Muscle of back (tissue), 11 donors: ENCODE measurements around the gene TKT. TPM values are rescaled to one million over a fixed set of nuclear protein-coding genes. Genes with fewer than 3 reads are reported as not detected.

Experiments used
- DNase-seq, 3 donors: peaks; one replicate each; pipeline versions ENCODE4 v3.0.0 to v3.0.0-alpha.2; 2013
- polyA plus RNA-seq, 10 donors: library from polyadenylated mRNA; unstranded; fragments of 120-200 nt; gene quantifications; one replicate each; pipeline ENCODE4 v1.2.1, GENCODE V29; 2013; ENCODE audit not compliant: insufficient read length in 10 of 10

Gene TKT
- polyA plus RNA-seq, 10 donors, result 24.1 to 53.9 (median 34.0) TPM

GRCh38 chr3:53226142-53226840 lies 29.5 kb downstream of the TKT start:
- no peak for DNase-seq

GRCh38 chr3:53225651-53226050 lies 30.2 kb downstream of the TKT start:
- DNase-seq, result no peak

DNA sequence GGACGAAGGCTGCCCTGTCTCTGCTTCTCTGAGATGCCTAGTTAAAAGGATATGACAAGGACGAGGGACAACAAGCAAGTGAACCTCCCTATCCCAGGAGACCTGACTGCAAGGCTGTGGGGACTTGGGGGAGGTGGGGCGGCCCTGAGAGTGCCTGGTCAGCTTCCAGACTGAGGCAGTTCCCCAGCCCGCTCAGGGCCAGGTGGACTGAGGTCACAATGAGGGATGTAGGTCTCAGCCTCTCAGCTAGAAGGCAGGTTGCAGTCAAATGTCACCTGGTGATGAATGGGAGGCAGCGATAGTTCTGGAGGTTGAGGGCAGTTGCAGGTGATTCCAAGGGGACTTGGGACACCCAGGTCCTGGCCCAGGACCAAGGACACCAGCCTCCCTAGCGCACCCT lies 30.6 kb downstream of the TKT start:
- no peak for DNase-seq

DNA sequence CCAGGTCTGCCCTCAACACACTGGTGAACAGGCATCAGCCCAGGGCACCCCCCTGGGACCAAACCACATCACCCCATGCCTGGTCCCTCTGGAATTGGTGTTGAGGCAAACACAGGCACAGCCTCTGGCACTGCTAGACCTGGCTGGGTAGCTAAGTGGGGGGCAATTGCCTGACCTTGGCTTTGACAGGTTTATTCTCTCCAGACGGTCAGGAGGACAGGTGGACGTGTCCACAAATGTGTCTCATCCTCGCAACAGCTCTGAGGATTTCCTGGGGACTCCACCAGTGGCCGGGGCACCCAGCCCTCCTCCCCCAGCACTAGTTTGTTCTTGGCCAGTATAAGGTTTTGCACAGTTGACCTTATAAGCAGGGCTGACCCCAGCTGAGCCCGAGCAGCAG lies 31.3 kb downstream of the TKT start:
- DNase-seq, result no peak

GRCh38 chr3:53224026-53224425 lies 31.8 kb downstream of the TKT start:
- DNase-seq, result no peak

- no peak for DNase-seq
Observed at GRCh38 chr3:53223541-53223966, 32.3 kb downstream of the TKT start.

GRCh38 chr3:53223025-53223424 lies 32.8 kb downstream of the TKT start:
- DNase-seq, result no peak

- no peak for DNase-seq
Observed at GRCh38 chr3:53222183-53222901, 33.5 kb downstream of the TKT start.

- no peak for DNase-seq
Observed at GRCh38 chr3:53221827-53222182, 34.0 kb downstream of the TKT start.

DNA sequence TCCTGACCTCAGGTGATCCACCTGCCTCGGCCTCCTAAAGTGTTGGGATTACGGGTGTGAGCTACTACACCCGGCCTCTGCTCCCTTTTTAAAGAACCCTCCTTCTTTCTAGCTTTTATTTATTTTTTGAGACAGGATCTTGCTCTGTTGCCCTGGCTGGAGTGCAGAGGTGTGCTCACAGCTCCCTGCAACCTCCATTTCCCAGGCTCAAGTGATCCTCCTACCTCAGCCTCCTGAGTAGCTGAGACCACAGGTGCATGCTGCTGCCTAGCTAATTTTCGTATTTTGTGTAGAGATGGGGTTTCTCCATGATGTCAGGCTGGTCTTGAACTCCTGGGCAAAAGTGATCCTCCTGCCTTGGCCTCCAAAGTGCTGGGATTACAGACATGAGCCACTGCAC lies 34.5 kb downstream of the TKT start:
- no peak for DNase-seq

- DNase-seq, result peak; percentile 51 to 84 (median 73)
Observed at GRCh38 chr3:53219895-53220483, 35.8 kb downstream of the TKT start.

GRCh38 chr3:53218131-53218530 lies 37.7 kb downstream of the TKT start:
- DNase-seq, result no peak

DNA sequence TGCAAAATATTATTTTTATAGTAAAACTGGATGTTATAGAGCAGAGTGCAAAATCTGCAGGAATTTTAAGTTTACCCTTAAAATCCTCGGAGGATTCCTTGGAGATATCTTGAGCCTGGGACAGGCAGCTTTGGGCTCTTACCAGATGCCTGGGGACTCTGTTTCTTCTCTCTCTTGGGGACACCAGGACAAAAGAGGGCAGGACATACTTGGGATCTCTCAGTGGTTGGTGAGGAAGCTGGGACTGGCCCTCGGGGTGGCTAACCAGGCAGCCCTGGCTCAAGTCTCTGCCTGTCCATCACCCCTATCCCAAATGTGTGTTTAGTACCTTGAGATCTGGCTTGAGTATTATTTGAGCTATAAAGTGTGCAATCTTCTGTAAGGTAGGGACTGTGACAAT lies 38.6 kb downstream of the TKT start:
- DNase-seq, result no peak

- no peak for DNase-seq
Observed at GRCh38 chr3:53216723-53217122, 39.1 kb downstream of the TKT start.

DNA sequence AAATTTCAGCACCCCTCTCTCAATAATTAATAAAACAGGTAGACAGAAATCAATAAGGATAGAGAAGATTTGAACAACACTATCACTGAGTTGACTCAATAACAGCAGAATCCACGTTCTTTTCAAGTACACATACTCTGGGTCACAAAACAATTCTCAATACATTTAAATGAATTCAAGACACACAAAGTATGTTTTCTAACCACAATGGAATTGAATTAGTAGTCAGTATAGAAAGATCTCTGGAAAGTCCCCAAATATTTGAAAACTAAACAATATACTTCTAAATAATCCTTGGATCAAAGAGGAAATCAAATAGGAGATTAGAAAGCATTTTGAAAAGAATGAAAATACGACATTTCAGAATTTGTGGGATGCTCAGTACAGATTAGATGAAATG lies 40.0 kb downstream of the TKT start:
- no peak for DNase-seq

- DNase-seq, result no peak
Observed at GRCh38 chr3:53213276-53213675, 42.5 kb downstream of the TKT start.

- DNase-seq, result no peak
Observed at GRCh38 chr3:53211706-53212702, 43.8 kb downstream of the TKT start.

DNA sequence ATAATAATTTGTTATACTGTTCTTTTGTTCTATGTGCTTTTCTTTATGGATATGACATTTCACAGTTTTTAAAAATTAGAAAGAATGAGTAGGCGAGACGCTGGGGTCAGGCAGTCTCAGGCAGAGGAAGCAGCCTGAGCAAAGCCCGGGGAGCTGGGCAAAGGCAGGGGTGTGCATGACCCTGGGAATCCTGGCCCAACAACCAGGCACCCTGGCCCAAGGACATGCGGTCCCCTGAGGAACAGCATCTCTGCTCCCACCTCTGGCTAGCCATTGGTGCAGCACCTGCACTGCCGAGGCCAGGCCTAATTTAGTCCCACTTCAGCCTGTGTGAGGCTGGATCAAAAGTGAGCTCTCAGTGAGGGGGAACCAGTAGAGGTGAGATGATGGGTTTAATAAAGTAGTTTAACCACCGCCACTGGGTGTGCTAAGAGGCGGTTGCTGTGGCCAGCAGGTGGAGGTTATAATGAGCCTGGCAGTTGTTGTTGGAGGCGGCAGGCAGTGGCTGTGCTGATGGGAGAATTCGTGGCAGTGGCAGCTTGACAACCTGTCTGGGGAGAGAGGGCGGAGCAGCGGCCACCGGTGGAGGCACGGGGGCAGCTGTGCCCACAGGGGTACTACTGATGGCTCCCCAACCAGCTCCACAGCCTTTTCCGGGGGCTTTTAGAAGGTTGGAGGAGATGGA lies 53.3 kb downstream of the TKT start:
- DNase-seq, result no peak

DNA sequence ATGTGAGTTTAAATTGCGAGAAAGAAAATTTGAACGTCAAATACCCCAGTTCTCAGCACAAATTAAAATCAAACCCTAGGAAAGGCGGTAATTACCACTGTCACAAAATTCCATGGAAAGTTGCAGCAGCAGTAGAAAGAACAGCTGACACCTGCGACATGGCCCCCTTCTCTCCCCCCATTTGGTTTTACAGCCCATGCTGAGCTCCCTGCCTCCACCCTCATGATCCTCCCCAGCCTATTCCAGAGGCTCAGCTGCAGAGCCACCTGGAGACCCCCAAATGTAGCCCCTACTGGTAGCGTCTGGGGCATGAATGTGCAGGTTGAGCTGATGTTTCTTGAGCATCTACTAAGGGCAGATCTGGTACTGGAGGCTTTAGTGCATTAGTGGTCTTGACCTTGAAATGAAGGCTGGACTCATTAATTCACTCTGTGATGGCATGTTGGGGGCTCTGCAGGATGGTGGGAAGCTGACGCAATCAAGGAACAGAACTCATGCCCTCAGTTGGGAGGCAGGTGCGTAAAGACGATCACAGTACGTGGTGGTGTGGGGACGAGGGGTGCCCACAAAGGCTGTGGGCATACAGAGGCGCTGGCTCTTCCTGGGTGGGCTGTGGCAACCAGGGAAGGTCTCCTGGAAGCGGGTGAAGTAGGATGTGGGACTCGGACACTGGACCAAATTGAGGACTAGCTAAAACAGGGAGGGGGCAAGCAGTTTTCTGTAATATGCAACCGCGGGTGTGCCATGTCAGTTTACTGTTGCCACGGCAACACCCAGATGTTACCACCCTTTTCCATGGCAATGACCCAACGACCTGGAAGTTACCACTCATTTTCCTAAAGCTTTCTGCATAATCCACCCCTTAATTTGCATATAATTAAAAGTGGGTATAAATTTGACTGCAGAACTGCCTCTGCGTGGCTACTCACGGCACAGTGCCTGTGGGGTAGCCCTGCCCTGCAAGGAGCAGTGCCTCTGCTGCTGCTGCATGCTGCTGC lies 55.0 kb downstream of the TKT start:
- DNase-seq, result no peak

- no peak for DNase-seq
Observed at GRCh38 chr3:53199834-53200233, 56.0 kb downstream of the TKT start.
